GM12892 (cell line): Measurements from ENCODE around the gene DGKB.

Experiments used
- POLR2A ChIP-seq: IDR thresholded peaks from 2 replicates; pipeline ENCODE4 v1.6.1; 2011; ENCODE audit warnings: low read depth, low read length, control low read depth
- POLR2AphosphoS5 ChIP-seq: IDR thresholded peaks from 2 replicates; pipeline ENCODE4 v1.6.1; 2011; ENCODE audit warnings: low read depth, low read length, control low read depth
- TAF1 ChIP-seq: IDR thresholded peaks from 2 replicates; pipeline ENCODE4 v1.6.1; 2011; ENCODE audit warnings: low read depth, mild to moderate bottlenecking, control low read depth, low read length, borderline replicate concordance

GRCh38 chr7:14596421-14596820 lies 306.1 kb downstream of the DGKB start:
- TF ChIP-seq POLR2A (no peak), TAF1 (no peak), POLR2AphosphoS5 (no peak)
